Naive B cell (primary cell): ENCODE data around the gene AGBL1. TPM values are rescaled to one million over a fixed set of nuclear protein-coding genes. Genes with fewer than 3 reads are reported as not detected.

Experiments used
- ATAC-seq, 2 donors: fragments of 150-1000 bp; cut with Tn5 transposase; 2 replicates each; pipeline ENCODE4 v1.10.0; 2021; ENCODE audit warnings: low read depth in 2 of 2, mild to moderate bottlenecking in 2 of 2, moderate library complexity in 2 of 2
- DNase-seq: peaks from one replicate; pipeline ENCODE4 v3.0.0; 2022
- H3K27ac Mint-ChIP-seq, 6 donors: one replicate each; pipeline ENCODE4 v1.8.0; 2020 to 2022; ENCODE audit warnings: mild to moderate bottlenecking in 6 of 6, mixed read lengths in 6 of 6, moderate library complexity in 5 of 6, inconsistent platforms in 2 of 6
- H3K27me3 Mint-ChIP-seq, 3 donors: one replicate each; pipeline ENCODE4 v1.8.0; 2021 to 2022; ENCODE audit warnings: mixed read lengths in 3 of 3, mild to moderate bottlenecking in 1 of 3
- H3K36me3 Mint-ChIP-seq, 2 donors: one replicate each; pipeline ENCODE4 v1.8.0; 2020 to 2022; ENCODE audit warnings: mixed read lengths in 2 of 2, inconsistent platforms in 1 of 2, mild to moderate bottlenecking in 1 of 2
- H3K4me1 Mint-ChIP-seq, 3 donors: one replicate each; pipeline ENCODE4 v1.8.0; 2020 to 2022; ENCODE audit warnings: mixed read lengths in 3 of 3, inconsistent platforms in 1 of 3, mild to moderate bottlenecking in 1 of 3, moderate library complexity in 1 of 3
- H3K4me3 Mint-ChIP-seq, 8 donors: one replicate each; pipeline ENCODE4 v1.8.0; 2020 to 2022; ENCODE audit warnings: mild to moderate bottlenecking in 8 of 8, mixed read lengths in 8 of 8, moderate library complexity in 8 of 8, inconsistent platforms in 2 of 8
- H3K9me3 Mint-ChIP-seq, 7 donors: one replicate each; pipeline ENCODE4 v1.8.0; 2020 to 2022; ENCODE audit warnings: mixed read lengths in 7 of 7, mild to moderate bottlenecking in 5 of 7, inconsistent platforms in 2 of 7, moderate library complexity in 1 of 7
- polyA plus RNA-seq, 6 donors: library from polyadenylated mRNA; unstranded; fragments of 300-500 nt; fragmentation: Illumina TruSeq; gene quantifications; one replicate each; pipeline ENCODE4 v1.2.3, GENCODE V29; 2021; ENCODE audit warnings: low read depth in 6 of 6

AGBL1 gene
- polyA plus RNA-seq, 6 donors from 2014 or later: not detected

DNA sequence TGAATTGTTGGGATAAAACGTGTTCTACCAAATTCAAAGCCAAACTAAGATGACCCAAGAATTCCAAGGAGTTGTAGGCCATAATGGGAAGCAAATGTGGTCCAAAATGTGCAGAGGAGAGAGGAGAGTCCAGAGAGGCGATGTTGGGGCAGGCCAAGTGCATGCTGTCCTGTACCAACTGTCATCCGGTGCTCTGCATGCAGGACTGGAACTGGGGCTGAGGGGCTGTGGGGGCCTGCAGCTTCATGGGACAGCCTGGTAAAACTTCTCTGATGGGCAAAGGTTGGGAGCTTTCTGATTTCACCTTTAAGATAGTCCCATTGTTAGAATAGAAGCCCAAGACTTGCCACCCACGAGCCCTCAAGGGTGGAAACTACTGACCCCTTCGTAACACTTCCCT lies 831.4 kb downstream of the AGBL1 start:
- no peaks in the 10 kb centered on the region for H3K36me3 Mint-ChIP-seq
- DNase-seq (no peak), ATAC-seq (no peak)
- peaks cover 0 to 11% (median 3%) of the 10 kb centered on the region in 7 donors for H3K9me3 Mint-ChIP-seq
- no peak overlapping the region for H3K27ac Mint-ChIP-seq
- peaks cover 0 to 13% (median 0%) of the 10 kb centered on the region in 3 donors for H3K27me3 Mint-ChIP-seq
- H3K4me1 Mint-ChIP-seq: no peaks in the 10 kb centered on the region
- no peak overlapping the region for H3K4me3 Mint-ChIP-seq

DNA sequence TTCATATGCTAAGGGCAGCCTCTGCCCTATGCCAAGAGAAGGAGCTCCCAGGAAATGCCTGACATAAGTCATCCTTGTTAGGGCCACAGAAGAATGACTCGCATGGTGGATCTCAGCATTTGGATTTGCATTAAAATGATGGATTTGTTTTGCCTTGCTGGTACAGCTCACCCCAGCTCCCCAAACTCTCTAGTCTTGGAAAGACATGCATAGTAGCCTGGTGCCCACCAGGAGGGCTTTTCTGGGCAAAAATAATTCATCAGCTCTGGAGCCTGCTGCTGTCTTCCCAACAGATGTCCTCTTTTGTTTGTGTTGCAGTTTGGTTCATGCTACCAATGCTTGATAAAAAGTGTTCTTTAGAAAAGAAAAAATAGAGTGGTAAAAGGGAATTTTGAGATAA lies 833.0 kb downstream of the AGBL1 start:
- Mint-ChIP-seq H3K27me3 (peaks cover 0 to 8% (median 0%) of the 10 kb centered on the region in 3 donors), H3K36me3 (no peaks in the 10 kb centered on the region), H3K4me1 (no peaks in the 10 kb centered on the region), H3K4me3 (no peak overlapping the region), H3K27ac (no peak overlapping the region), H3K9me3 (peaks cover 0 to 11% (median 3%) of the 10 kb centered on the region in 7 donors)
- ATAC-seq (no peak), DNase-seq (no peak)

DNA sequence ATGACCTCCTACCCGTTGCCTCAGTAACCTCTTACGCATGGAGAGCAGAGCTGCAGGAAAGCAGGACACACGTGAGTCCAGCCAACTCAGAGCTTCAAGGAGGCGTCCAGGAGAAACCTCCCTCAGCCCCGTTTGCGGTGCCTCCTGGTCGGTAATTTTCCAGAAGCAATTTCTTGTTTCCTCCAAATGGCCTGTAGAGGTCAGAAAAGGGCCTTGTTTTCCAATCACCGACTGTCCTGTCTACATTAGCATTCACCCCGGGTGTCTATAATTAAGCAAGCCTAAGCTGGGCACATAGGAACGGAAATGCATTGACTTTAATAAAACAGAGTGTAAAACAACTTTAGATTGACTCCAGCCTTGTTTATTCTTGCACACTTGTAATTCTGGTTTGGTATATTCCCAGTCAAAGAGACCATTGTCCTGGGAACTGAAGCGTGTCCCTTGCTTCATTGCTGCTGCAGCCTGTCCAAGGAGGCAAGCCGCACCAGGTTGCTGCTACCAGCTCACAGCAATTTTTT lies 836.2 kb downstream of the AGBL1 start:
- H3K4me3 Mint-ChIP-seq: no peak overlapping the region
- H3K36me3 Mint-ChIP-seq: no peaks in the 10 kb centered on the region
- ATAC-seq: no peak

DNA sequence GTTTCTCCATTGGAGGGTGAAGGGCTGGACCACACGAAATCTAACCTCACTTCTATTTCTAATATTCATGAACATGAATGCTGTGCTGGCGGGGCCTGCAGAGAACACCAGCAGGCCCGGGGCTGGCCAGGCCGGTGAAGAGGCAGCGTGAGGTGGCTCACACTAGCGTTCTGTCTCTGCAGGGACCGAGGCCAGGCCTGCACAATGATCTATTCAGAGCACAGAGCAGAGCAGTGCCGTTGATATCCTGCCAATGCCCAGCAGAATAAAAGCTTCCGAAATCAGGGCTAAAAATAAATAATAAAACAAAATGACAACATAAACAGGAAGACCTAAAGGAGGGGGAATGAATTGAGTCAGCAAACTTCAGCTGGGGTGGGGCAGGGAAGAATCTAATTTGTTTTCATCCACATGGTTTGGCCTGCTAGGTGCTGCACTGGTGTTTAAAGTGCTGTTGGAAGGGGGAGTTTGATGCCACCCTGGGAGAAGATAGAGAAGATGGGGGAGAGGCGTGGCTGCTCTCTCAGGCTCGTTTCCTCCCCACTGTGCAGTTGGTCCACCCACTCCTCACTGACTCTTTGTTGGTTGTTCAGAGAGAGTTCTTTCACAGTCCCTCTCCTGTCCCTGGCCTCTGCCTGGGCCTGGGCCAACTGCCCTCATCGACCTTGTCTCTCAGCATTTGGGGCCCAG lies 837.1 kb downstream of the AGBL1 start:
- no peak for DNase-seq
- Mint-ChIP-seq H3K4me1 (no peaks in the 10 kb centered on the region), H3K27ac (no peak overlapping the region), H3K4me3 (no peak overlapping the region), H3K36me3 (no peaks in the 10 kb centered on the region), H3K9me3 (peaks cover 0 to 11% (median 0%) of the 10 kb centered on the region in 7 donors), H3K27me3 (peaks cover 0 to 3% (median 0%) of the 10 kb centered on the region in 3 donors)
- ATAC-seq: no peak

More for the DNA sequence above, 836.2 kb downstream of the AGBL1 start:
- Mint-ChIP-seq H3K27me3 (peaks cover 0 to 8% (median 0%) of the 10 kb centered on the region in 3 donors), H3K4me1 (no peaks in the 10 kb centered on the region), H3K9me3 (peaks cover 0 to 11% (median 0%) of the 10 kb centered on the region in 7 donors), H3K27ac (no peak overlapping the region)
- no peak for DNase-seq

DNA sequence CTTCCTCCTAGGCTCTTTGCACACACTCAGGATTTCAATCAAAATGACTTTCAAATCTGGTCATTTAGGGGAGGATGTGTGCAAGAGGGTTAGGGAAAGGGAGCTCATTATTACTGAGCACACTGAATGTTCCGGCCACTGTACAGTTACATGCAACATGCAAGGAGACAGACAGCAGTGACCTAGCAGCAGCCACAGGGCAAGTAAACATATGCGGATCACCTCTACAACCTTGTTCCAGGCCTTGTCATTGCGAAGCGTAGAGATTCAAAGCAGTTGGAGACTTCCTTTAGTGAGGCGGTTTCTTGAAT lies 837.6 kb downstream of the AGBL1 start:
- DNase-seq (no peak), ATAC-seq (no peak)
- no peak overlapping the region for H3K27ac Mint-ChIP-seq
- H3K9me3 Mint-ChIP-seq: peaks cover 0 to 11% (median 0%) of the 10 kb centered on the region in 7 donors
- H3K4me3 Mint-ChIP-seq: no peak overlapping the region
- H3K36me3 Mint-ChIP-seq: no peaks in the 10 kb centered on the region
- no peaks in the 10 kb centered on the region for H3K27me3 Mint-ChIP-seq
- H3K4me1 Mint-ChIP-seq: no peaks in the 10 kb centered on the region

DNA sequence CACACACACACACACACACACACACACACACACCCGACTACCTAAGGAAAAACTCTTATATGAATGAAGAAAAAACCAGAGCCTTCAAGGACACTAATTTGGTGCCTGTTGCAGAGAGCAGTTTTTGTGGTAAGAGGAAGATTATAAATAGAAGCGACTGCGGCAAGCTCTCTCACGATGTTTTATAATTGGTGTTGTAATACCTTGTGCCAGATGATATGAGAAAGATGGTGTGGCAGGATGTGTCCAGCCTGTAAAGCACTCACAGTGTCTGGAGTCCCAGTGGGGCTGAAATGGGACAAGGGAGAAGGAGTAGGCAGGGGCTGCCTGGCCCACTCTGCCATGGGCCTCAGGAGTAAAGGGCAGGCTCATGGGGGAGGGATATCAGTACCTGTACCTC lies 839.9 kb downstream of the AGBL1 start:
- H3K4me1 Mint-ChIP-seq: no peaks in the 10 kb centered on the region
- H3K27me3 Mint-ChIP-seq: no peaks in the 10 kb centered on the region
- H3K9me3 Mint-ChIP-seq: peaks cover 0 to 4% (median 0%) of the 10 kb centered on the region in 7 donors
- H3K4me3 Mint-ChIP-seq: no peak overlapping the region
- ATAC-seq: no peak
- DNase-seq: no peak
- no peak overlapping the region for H3K27ac Mint-ChIP-seq
- H3K36me3 Mint-ChIP-seq: no peaks in the 10 kb centered on the region

DNA sequence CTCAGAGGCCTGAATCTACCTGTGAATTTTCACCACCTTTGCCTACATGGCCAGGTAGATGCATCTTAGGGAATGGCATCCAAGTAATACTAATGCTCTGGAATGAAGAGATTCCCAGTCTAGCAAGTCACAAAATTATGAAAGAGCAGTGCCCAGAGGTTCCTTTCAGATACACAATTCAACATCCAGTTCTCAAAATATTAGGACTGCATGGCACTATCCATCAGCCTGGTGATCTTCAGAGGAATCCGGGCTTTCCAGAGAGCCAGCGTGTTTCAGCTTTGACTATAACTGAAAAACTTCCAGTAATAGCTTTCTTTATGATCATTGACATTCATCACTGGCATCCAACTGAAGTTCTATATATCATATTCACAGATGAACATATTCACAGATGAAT lies 849.8 kb downstream of the AGBL1 start:
- Mint-ChIP-seq H3K4me3 (no peak overlapping the region), H3K9me3 (peaks cover 0 to 4% (median 0%) of the 10 kb centered on the region in 7 donors), H3K27me3 (no peaks in the 10 kb centered on the region), H3K36me3 (no peaks in the 10 kb centered on the region), H3K4me1 (no peaks in the 10 kb centered on the region), H3K27ac (no peak overlapping the region)
- DNase-seq: no peak
- ATAC-seq: no peak

DNA sequence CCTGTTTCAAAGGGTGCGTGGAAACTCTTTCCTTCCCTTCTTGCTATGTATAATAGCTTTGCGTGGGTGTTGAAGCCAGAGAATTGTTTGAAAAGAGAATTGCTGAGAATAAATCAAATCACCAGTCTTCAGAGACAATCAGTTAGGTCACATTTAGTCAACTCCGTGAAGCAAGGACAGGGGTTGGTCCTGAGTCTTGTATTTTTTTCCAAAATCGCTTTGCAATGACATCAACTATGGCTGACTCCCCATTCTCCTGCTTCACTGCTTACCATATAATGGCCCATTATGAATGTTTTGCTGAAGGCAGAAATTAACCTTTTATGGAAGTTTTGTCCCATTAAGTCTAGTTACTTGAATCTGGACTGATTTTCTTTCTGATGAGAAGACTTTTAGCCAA lies 852.8 kb downstream of the AGBL1 start:
- Mint-ChIP-seq H3K27ac (no peak overlapping the region), H3K9me3 (peaks cover 0 to 6% (median 3%) of the 10 kb centered on the region in 7 donors), H3K4me1 (no peaks in the 10 kb centered on the region), H3K4me3 (no peak overlapping the region), H3K27me3 (no peaks in the 10 kb centered on the region), H3K36me3 (no peaks in the 10 kb centered on the region)
- ATAC-seq (no peak), DNase-seq (no peak)

DNA sequence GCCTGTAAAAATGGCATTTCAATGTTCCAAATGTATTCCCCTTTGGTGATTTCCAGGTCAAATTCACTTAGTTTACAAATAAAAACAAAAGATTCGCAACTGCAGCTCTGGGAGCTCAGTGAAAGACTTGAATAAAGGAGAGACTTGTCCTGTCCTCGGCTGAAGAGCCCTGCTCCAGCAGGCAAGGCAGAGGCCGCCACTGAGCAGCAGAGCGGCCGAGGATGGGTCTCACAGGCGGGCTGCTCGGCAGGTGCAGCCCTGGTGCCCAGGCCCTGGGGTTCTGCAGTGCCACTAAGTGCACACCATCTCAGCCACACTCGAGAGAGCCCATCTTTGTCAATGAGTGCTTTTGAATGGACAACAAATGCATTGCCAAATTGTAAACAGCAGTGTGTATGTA lies 856.2 kb downstream of the AGBL1 start:
- no peak overlapping the region for H3K27ac Mint-ChIP-seq
- ATAC-seq: no peak

DNA sequence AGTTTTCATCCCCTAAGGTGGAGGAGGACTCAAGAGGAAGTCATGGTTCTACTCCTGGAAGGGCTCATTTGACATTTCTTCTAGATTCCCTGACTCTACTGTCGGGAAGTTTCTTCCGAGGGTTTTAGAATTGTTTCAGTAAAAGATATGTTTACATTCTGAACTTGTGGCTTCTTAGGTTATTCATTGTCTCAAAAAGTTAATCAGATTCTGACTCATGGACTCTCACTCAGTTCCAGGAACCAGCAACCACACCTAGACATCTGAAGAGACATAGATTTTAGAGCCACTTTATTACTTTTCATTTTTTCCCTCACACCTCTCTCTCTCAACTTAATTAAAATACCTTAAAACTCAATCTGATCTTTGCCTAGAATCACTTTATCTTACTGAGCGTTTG lies 862.6 kb downstream of the AGBL1 start:
- no peaks in the 10 kb centered on the region for H3K36me3 Mint-ChIP-seq
- H3K9me3 Mint-ChIP-seq: peaks cover 0 to 11% (median 2%) of the 10 kb centered on the region in 7 donors
- no peak overlapping the region for H3K4me3 Mint-ChIP-seq
- ATAC-seq (no peak), DNase-seq (no peak)
- H3K27ac Mint-ChIP-seq: no peak overlapping the region
- no peaks in the 10 kb centered on the region for H3K4me1 Mint-ChIP-seq
- no peaks in the 10 kb centered on the region for H3K27me3 Mint-ChIP-seq

More for the DNA sequence above, 856.2 kb downstream of the AGBL1 start:
- no peak for DNase-seq
- no peaks in the 10 kb centered on the region for H3K4me1 Mint-ChIP-seq
- no peaks in the 10 kb centered on the region for H3K36me3 Mint-ChIP-seq
- no peak overlapping the region for H3K4me3 Mint-ChIP-seq
- H3K27me3 Mint-ChIP-seq: no peaks in the 10 kb centered on the region
- peaks cover 0 to 16% (median 3%) of the 10 kb centered on the region in 7 donors for H3K9me3 Mint-ChIP-seq

DNA sequence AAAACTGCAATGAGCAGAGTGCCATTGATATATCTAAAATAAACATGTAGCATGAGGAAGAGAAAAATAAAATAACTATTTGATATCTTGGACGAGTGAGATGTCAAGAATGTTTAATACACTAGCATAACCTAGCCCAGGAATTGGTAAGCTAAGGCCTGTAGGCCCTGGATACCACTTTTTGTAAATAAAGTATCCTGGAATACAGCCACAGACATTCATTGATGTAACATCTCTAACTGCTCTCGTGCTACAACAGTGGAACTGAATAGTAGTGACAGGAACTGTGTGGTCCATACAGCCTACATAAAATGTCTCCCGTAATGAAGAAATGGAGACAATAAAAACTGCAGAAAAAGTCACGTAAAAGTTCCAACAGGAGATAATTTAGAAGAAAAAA lies 869.0 kb downstream of the AGBL1 start:
- Mint-ChIP-seq H3K9me3 (no peaks in the 10 kb centered on the region), H3K4me1 (no peaks in the 10 kb centered on the region), H3K27ac (no peak overlapping the region), H3K27me3 (no peaks in the 10 kb centered on the region), H3K4me3 (no peak overlapping the region), H3K36me3 (no peaks in the 10 kb centered on the region)
- DNase-seq: no peak
- no peak for ATAC-seq

DNA sequence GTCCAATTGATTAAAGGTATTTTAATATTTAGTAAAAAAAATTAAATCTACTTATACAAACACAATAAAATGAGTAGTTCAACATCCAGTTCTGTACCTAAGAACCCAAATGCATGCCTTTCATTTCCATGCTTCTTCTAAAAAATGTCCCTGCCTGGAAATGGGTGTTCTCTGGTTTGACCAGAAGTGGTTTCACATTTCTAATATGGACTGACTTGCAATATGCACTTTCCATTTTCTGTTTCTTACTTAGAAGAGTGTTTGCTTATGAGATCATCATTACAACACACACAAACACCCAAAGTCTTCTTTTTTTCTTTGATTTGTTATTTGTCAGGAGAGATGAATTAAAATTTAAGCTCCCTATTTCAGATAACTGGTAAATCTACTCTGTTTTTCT lies 879.6 kb downstream of the AGBL1 start:
- H3K4me3 Mint-ChIP-seq: no peak overlapping the region
- no peak overlapping the region for H3K27ac Mint-ChIP-seq
- H3K4me1 Mint-ChIP-seq: no peaks in the 10 kb centered on the region
- no peaks in the 10 kb centered on the region for H3K27me3 Mint-ChIP-seq
- no peaks in the 10 kb centered on the region for H3K36me3 Mint-ChIP-seq
- ATAC-seq (no peak), DNase-seq (no peak)
- peaks cover 0 to 4% (median 0%) of the 10 kb centered on the region in 7 donors for H3K9me3 Mint-ChIP-seq

DNA sequence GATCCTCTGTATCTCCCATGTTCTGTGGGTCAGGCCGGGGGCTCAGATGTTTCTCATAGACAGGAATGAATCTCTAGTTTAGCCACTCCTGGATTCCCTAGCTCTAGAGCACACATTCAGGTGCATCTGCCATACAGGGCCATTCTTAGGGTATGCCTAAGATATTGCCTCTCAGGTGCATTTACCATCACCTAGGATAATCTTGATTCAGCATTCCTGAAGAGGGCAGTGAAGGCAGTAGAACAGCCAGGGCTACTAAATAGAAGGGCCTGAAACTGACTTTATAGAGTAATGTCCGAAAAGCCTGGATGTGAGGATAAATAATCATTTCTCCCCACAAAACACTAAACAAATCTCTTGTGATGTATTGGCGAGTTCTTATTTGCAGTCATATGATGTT lies 882.0 kb downstream of the AGBL1 start:
- Mint-ChIP-seq H3K4me1 (no peaks in the 10 kb centered on the region), H3K36me3 (no peaks in the 10 kb centered on the region), H3K27me3 (no peaks in the 10 kb centered on the region), H3K4me3 (no peak overlapping the region), H3K27ac (peak overlapping the region in 1 of 6 donors; percentile 19), H3K9me3 (peaks cover 0 to 11% (median 0%) of the 10 kb centered on the region in 7 donors)
- DNase-seq (no peak), ATAC-seq (no peak)

DNA sequence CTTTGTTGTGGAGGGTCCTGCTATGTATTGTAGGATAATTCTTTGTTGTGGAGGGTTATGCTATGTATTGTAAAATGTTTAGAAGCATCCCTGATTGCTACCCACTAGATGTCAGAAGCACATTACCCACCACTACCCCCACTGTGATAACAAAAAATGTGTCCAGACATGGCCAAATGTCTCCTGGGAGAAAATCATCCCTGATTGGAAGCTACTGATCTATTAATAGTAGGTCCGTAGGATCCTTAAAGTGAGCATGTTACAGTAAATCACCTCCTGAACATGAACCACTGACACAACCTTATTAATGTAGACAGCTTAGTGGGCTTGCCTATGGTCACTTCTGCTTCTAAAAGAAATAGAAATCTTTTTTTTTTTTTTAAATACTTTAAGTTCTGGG lies 884.6 kb downstream of the AGBL1 start:
- ATAC-seq: no peak

More for the DNA sequence above, 884.6 kb downstream of the AGBL1 start:
- no peaks in the 10 kb centered on the region for H3K36me3 Mint-ChIP-seq
- H3K4me3 Mint-ChIP-seq: no peak overlapping the region
- DNase-seq: no peak
- no peak overlapping the region for H3K27ac Mint-ChIP-seq
- H3K4me1 Mint-ChIP-seq: no peaks in the 10 kb centered on the region
- H3K27me3 Mint-ChIP-seq: no peaks in the 10 kb centered on the region
- H3K9me3 Mint-ChIP-seq: peaks cover under 1 to 11% (median 4%) of the 10 kb centered on the region in 7 donors
